C4-2B (cell line): Measurements from ENCODE around the gene REPIN1.

Experiments used
- ZFX ChIP-seq: fragments of 450-650 bp; IDR thresholded peaks from 2 replicates; pipeline ENCODE4 v1.6.1; 2017
- TF ChIP-seq, protein P1 (sequence below): fragments of 450-650 bp; conservative IDR thresholded peaks from 2 replicates; pipeline ENCODE4 v1.5.1; 2017; ENCODE audit warnings: mild to moderate bottlenecking

DNA sequence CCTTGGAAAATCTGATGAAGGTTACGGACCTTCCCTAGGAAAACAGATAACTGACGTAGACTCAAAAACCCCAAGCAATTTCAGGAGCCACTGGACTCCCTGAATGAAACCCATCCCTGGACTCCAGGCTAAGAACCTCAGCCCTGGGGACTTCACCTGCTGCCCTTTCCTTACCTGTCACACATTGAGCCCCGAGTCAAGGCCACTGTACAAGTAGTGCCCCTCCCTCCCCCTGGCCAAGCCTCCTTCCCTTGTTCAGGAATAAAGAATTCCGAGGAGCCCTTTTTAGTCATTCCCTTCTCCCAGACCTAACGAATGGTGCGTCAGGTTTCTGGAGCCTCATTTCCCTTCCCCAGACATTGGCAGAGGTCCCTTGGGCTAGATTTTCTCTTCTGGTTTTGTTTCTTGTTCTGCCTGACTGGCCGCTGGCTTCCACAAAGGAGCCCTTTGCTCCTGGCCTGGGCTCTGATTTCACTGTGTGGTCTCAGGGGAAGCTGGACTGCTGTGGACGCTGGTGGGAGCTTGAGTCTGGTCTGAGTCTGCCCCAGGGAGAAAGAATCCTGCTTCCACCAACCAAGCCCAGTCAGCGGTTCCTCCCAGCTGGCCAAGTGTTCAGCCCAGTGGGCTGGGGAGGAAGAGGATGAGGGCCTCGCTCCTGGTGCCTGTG is 42.2 kb downstream of the REPIN1 start:
- TF ChIP-seq, protein P1, sequence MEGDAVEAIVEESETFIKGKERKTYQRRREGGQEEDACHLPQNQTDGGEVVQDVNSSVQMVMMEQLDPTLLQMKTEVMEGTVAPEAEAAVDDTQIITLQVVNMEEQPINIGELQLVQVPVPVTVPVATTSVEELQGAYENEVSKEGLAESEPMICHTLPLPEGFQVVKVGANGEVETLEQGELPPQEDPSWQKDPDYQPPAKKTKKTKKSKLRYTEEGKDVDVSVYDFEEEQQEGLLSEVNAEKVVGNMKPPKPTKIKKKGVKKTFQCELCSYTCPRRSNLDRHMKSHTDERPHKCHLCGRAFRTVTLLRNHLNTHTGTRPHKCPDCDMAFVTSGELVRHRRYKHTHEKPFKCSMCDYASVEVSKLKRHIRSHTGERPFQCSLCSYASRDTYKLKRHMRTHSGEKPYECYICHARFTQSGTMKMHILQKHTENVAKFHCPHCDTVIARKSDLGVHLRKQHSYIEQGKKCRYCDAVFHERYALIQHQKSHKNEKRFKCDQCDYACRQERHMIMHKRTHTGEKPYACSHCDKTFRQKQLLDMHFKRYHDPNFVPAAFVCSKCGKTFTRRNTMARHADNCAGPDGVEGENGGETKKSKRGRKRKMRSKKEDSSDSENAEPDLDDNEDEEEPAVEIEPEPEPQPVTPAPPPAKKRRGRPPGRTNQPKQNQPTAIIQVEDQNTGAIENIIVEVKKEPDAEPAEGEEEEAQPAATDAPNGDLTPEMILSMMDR, result no peak
- TF ChIP-seq ZFX, result no peak
